ENCODE results near the gene ZNF439. TPM values are rescaled to one million over a fixed set of nuclear protein-coding genes. Genes with fewer than 3 reads are reported as not detected.
A peak's percentile ranks its signal among the peaks of the same experiment; 100 is the strongest.

The ZNF439 gene
- total and polyA plus RNA-seq, 2 of the 13 experiments (the other 11 are each of a cell fraction or from before 2014, with no cell fraction given), result 2.9 to 4.9 TPM

GRCh38 chr19:11814029-11814699 is 34.4 kb upstream of the ZNF439 start, which contains the start of gene ZNF440 (continued):
- no peak for TF ChIP-seq KIAA2018 (CRISPR knock-in tag; IDR thresholded peaks at IDR 0.05; ENCODE audit: borderline replicate concordance)
- TF ChIP-seq TP53 (CRISPR knock-in tag; conservative IDR thresholded peaks at IDR 0.05), result no peak
- TF ChIP-seq ZNF530 (CRISPR knock-in tag; IDR thresholded peaks at IDR 0.05; ENCODE audit: low read depth), result no peak
- TF ChIP-seq ARID3A (IDR thresholded peaks at IDR 0.05; ENCODE audit: low read depth, low read length), result no peak
- TF ChIP-seq SNAPC2 (CRISPR knock-in tag; IDR thresholded peaks at IDR 0.05), result 0 out of 2 replicates have a peak, but pooled peaks have one; percentile 21
- TF ChIP-seq AFF4 (CRISPR knock-in tag; IDR thresholded peaks at IDR 0.05), result peak; percentile 80; the same call in 1 of the 2 replicates
- TF ChIP-seq ZNF282 (IDR thresholded peaks at IDR 0.05; ENCODE audit: partially characterized antibody), result no peak
- peak; percentile 41; the same call in 1 of the 2 replicates for TF ChIP-seq FOXK1 (CRISPR knock-in tag; IDR thresholded peaks at IDR 0.05; ENCODE audit: borderline replicate concordance, low read depth)
- no peak for TF ChIP-seq ZNF746 (CRISPR knock-in tag; IDR thresholded peaks at IDR 0.05)
- no peak for TF ChIP-seq ZFP41 (CRISPR knock-in tag; IDR thresholded peaks at IDR 0.05; ENCODE audit: borderline replicate concordance)
- TF ChIP-seq ZNF235 (CRISPR knock-in tag; IDR thresholded peaks at IDR 0.05; ENCODE audit: borderline replicate concordance), result no peak; the same call in 1 of the 2 replicates
- peak; percentile 44; the same call in 1 of the 2 replicates for TF ChIP-seq ATF2 (CRISPR knock-in tag; IDR thresholded peaks at IDR 0.05)
- TF ChIP-seq ZFP82 (CRISPR knock-in tag; IDR thresholded peaks at IDR 0.05; ENCODE audit: borderline replicate concordance), result no peak
